Stimulated activated naive CD4-positive, alpha-beta T cell treated with Interleukin-2 at 50 U/mL for 16 hours (primary cell): ENCODE data around the gene NBPF6.
"Not testable (repeated sequence)": the region's sequence is repeated elsewhere in the genome, so short reads cannot be mapped to it uniquely, and the experiment has no call there.

Experiments
- DNase-seq: peaks from one replicate; lab custom pipeline; 2025; lab: John Stamatoyannopoulos, UW

The NBPF6 gene

DNA sequence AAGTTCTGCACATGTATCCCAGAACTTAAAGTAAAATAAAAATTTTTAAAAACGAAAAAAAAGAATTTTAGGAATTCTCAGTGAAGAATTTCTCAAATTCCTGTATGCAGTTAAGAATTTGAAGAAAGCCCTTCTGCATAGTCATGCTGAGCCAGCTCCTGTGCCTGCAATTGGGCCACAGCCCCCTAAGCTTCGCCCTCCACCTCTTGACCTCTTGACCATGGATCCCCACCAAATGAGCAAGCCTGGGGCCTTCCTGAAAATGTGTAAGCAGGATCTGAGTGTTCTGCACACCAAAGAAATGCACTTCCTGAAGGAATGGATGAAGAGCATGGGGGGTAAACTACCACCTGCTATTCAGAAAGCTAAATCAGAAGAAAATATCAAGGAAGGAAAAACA, 52.0 kb downstream of the NBPF6 start:
- DNase-seq: no peak

DNA sequence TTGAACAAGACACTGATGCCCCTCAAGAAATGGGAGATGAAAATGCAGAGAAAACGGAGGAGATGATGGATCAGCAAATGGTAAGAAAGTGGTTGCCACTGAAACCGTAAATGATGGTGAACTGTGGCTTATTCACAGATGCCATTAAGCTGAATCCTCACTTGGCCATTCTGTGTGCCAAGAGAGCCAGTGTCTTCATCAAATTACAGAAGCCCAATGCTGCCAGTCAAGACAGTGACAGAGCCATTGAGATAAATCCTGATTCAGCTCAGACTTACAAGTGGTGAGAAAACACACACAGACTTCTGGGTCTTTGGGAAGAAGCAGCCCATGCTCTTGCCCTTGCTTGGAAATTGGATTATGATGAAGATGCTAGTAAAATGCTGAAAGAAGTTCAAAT, 52.5 kb downstream of the NBPF6 start:
- no peak for DNase-seq

DNA sequence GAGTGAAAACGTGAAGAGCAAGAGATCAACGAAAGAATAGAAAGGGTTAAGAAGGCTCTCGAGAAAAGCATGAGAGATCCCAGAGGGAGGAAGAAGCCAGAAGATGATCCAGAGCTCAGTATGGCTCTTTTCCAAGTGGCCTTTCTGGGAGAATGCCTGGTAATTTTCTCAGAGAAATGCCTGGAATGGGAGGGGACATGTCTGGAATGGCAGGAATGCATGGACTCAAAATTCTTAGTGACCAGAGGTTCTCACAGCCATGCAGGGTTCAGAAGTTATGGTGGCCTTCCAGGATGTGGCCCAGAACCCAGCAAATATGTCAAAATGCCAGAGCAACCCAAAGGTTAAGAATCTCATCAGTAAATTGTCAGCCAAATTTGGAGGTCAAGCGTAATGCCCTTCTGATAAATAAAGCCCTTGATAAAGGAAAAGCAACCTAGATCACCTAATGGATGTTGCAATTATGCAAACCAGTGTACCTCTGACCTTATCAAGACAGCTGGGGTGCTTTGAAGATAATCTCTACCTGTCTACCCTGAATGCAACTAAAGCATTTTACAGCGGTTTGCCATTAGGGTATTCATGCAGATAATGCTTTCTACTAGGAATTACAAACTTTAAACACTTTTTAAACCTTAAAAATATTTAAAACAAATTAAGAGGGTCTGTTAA, 53.1 kb downstream of the NBPF6 start:
- no peak for DNase-seq

DNA sequence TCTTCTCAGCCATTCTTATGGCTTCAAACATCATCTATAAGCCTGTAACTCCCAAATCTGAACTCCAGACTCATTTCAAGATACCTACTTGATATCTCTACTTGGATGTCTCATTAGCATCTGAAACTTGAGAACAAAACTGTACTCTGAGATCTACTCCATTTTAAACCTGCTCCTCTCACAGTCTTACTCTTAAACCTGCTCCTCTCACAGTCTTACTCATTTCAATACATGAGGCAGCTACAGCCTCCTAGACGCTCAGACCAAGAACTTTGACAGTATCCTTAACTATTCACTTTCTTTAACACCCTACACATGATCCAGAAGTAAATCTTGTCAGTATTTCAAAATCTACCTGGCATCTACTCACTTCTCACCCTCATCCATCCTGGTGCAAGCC, 54.3 kb downstream of the NBPF6 start:
- no peak for DNase-seq

DNA sequence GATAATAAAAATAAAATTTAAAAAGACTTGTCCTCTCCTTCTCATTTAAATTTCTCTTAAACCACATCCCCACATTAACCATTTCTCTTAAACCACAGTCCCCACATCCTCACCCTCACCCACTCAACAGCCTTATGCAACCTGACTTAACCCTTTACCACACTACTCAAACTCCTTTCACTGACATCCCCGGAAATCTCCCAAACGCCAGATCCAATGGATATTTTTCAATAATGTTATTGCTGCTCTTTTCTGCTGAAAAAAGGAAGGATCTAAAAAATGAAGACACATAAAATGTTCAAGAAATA, 55.6 kb downstream of the NBPF6 start:
- DNase-seq: no peak

DNA sequence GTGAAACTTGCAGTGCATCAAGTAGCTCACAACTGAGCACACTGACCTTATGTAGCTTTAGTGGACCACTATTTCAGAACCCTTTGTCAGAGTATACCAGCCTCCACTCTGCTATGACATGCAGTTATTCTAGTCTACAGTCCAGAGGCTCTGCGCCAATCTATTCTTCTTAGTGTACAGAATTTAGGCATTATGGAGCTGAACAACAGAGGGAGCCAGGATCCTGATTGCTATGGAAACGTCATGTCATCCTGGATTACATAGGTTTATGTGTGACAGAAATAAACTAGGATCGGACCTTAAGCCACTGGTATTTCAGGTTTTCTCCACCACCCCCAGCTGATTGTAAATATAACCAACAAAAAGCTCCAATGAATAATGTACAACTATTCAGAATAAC, 61.6 kb downstream of the NBPF6 start:
- DNase-seq: no peak

DNA sequence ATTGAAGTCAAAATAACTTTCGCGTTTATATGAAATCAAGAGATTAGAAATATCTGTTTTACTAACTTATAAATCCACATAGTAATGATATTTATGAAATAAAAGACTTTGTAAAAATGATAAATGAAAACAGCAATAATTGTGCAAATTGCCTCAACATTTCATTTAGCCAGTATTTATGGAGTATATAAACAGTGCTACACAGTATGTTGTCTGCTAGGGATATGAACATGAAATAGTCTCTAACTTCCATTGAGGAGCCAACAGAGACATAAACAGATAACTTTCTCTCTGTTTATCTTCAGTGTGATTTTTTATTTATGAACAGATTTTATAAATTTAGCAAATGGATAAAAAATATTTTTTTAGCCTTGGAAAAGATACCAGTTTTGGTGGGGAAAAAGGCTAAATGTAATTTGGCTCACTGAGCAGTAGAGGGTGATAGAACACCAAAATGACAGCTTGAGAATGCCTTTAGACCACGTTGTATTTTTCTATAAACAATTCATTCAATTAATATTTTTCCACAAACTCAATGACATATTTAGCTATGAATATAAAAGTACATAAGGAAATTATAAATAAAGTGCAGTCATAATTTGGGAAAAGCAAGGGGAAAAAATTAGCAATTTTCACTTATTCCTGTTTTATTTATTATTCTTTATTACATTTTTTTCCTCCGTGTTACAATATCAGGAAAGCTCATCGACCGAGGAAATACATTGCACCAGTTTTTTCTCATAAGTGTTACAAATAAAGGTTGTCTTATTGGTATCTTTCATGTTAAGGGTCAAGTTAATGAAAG, 62.3 kb downstream of the NBPF6 start:
- no peak for DNase-seq

DNA sequence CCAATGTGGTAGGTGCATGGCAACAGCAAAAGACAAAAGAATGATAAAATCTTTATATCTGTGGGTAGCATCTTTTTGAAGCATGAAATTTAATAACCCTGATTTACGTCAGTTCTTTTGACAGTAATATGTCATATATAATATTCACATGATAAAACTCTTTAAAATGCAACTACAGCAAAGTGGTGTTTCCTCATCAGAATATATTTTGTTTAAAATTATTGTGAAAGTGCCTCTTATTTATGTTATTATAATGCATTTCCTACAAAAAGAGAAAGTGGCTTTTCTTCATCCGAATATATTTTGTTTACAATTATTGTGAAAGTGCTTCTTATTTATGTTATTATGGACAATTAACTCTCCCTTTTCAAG, 62.9 kb downstream of the NBPF6 start:
- DNase-seq: no peak

DNA sequence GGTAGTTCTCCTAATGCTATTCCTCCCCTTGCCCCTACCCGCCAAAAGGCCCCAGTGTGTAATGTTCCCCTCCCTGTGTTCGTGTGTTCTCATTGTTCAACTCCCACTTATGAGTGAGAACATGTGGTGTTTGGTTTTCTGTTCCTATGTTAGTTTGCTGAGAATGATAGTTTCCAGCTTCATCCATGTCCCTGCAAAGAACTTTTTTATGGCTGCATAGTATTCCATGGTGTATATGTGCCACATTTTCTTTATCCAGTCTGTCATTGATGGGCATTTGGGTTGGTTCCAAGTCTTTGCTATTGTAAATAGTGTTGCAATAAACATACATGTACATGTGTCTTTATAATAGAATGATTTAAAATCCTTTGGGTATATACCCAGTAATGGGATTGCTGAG, 63.8 kb downstream of the NBPF6 start:
- DNase-seq: not testable (repeated sequence)

DNA sequence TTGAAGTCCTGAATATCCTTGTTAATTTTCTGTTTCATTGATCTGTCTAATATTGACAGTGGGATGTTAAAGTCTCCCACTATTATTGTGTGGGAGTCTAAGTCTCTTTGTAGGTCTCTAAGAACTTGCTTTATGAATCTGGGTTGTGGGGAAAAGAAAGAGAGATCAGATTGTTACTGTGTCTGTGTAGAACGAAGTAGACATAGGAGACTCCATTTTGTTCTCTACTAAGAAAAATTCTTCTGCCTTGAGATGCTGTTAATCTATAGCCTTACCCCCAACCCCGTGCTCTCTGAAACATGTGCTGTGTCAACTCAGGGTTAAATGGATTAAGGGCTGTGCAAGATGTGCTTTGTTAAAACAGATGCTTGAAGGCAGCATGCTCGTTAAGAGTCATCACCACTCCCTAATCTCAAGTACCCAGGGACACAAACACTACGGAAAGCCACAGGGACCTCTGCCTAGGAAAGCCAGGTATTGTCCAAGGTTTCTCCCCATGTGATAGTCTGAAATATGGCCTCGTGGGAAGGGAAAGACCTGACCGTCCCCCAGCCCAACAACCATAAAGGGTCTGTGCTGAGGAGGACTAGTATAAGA, 67.3 kb downstream of the NBPF6 start:
- not testable (repeated sequence) for DNase-seq
